NT2/D1 (cell line): Measurements from ENCODE around the gene KCNS3.

Source experiments
- YY1 ChIP-seq: IDR thresholded peaks from 2 replicates; pipeline ENCODE4 v1.6.1; 2011; ENCODE audit not compliant: insufficient read length, insufficient read depth
- ZNF274 ChIP-seq: IDR thresholded peaks from 2 replicates; pipeline ENCODE4 v1.6.1; 2011; ENCODE audit warnings: mild to moderate bottlenecking, low read depth, low read length

- TF ChIP-seq YY1 (no peak), ZNF274 (no peak)
Measured at GRCh38 chr2:17915099-17915498, 36.6 kb downstream of the KCNS3 start.
